IMR-90 (cell line): ENCODE data around the gene TGFBR2.

Experiments used
- BHLHE40 ChIP-seq: fragments of 150-350 bp; IDR thresholded peaks from 2 replicates; pipeline ENCODE4 v1.6.1; 2016; ENCODE audit warnings: mild to moderate bottlenecking, low read depth, low read length
- CEBPB ChIP-seq: IDR thresholded peaks from 2 replicates; pipeline ENCODE4 v1.6.1; 2012; ENCODE audit warnings: low read depth, low read length, improper control_type of control experiment
- CTCF ChIP-seq: conservative IDR thresholded peaks from 2 replicates; pipeline ENCODE4 v1.5.1; 2012; ENCODE audit warnings: mild to moderate bottlenecking, low read depth, low read length, improper control_type of control experiment
- ELK1 ChIP-seq: fragments of 150-350 bp; IDR thresholded peaks from 2 replicates; pipeline ENCODE4 v1.6.1; 2016; ENCODE audit warnings: low read depth, mild to moderate bottlenecking, low read length, moderate library complexity, borderline replicate concordance
- FOS ChIP-seq: fragments of 150-350 bp; IDR thresholded peaks from 2 replicates; pipeline ENCODE4 v1.6.1; 2016; ENCODE audit warnings: low read depth, low read length
- MAFK ChIP-seq: IDR thresholded peaks from 2 replicates; pipeline ENCODE4 v1.6.1; 2012; ENCODE audit warnings: low read depth, low read length, improper control_type of control experiment
- MAZ ChIP-seq: IDR thresholded peaks from 2 replicates; pipeline ENCODE4 v1.6.1; 2012; ENCODE audit warnings: low read depth, mild to moderate bottlenecking, low read length, improper control_type of control experiment, moderate library complexity, borderline replicate concordance
- MXI1 ChIP-seq: IDR thresholded peaks from 2 replicates; pipeline ENCODE4 v1.6.1; 2012; ENCODE audit warnings: low read depth, mild to moderate bottlenecking, low read length, moderate library complexity, borderline replicate concordance
- POLR2A ChIP-seq: IDR thresholded peaks from 2 replicates; pipeline ENCODE4 v1.6.1; 2012; ENCODE audit warnings: mild to moderate bottlenecking, low read depth, low read length
- RAD21 ChIP-seq: IDR thresholded peaks from 2 replicates; pipeline ENCODE4 v1.6.1; 2012; ENCODE audit warnings: low read length, improper control_type of control experiment
- RFX5 ChIP-seq: IDR thresholded peaks from 2 replicates; pipeline ENCODE4 v1.8.0; 2012; ENCODE audit warnings: low read depth, mild to moderate bottlenecking, low read length, moderate library complexity
- SMC3 ChIP-seq: fragments of 150-350 bp; IDR thresholded peaks from 2 replicates; pipeline ENCODE4 v1.6.1; 2016; ENCODE audit warnings: low read depth, mild to moderate bottlenecking, antibody characterized with exemption, low read length, moderate library complexity
- USF2 ChIP-seq: fragments of 150-350 bp; IDR thresholded peaks from 2 replicates; pipeline ENCODE4 v1.6.1; 2017; ENCODE audit warnings: mild to moderate bottlenecking, antibody characterized with exemption, low read length, low read depth

- TF ChIP-seq FOS, result no peak
- TF ChIP-seq CTCF, result no peak
- TF ChIP-seq SMC3, result no peak
- no peak for TF ChIP-seq USF2
- TF ChIP-seq POLR2A, result no peak
- peak; percentile 66 for TF ChIP-seq MAFK
- no peak for TF ChIP-seq RAD21
- no peak for TF ChIP-seq RFX5
- no peak for TF ChIP-seq BHLHE40
- TF ChIP-seq MAZ, result no peak
- no peak for TF ChIP-seq MXI1
- no peak for TF ChIP-seq CEBPB
- no peak for TF ChIP-seq ELK1
Observed at GRCh38 chr3:30681649-30682211, 75.3 kb downstream of the TGFBR2 start.
